Kidney capillary endothelial cell (primary cell): ENCODE measurements around the gene MAD2L1BP.
A peak's percentile ranks its signal among the peaks of the same experiment; 100 is the strongest.

Experiments used
- DNase-seq: peaks from one replicate; pipeline ENCODE4 v3.0.0-alpha.2; 2018; ENCODE audit warnings: low spot score

Gene MAD2L1BP

GRCh38 chr6:43667245-43668150, 31.9 kb downstream of the MAD2L1BP start:
- DNase-seq, result peak; percentile 61

GRCh38 chr6:43668151-43669028, 32.8 kb downstream of the MAD2L1BP start:
- DNase-seq, result no peak

GRCh38 chr6:43669050-43669921, 33.6 kb downstream of the MAD2L1BP start:
- no peak for DNase-seq

GRCh38 chr6:43669922-43670622, 34.4 kb downstream of the MAD2L1BP start:
- DNase-seq, result no peak

GRCh38 chr6:43670623-43670986, 35.0 kb downstream of the MAD2L1BP start:
- DNase-seq, result no peak

GRCh38 chr6:43671011-43671800, 35.6 kb downstream of the MAD2L1BP start:
- no peak for DNase-seq

- DNase-seq, result no peak
Measured at GRCh38 chr6:43671801-43672690, 36.4 kb downstream of the MAD2L1BP start.

GRCh38 chr6:43673444-43674084, 37.9 kb downstream of the MAD2L1BP start:
- no peak for DNase-seq

GRCh38 chr6:43674291-43674690, 38.7 kb downstream of the MAD2L1BP start:
- DNase-seq, result no peak

- no peak for DNase-seq
Measured at GRCh38 chr6:43674921-43675320, 39.3 kb downstream of the MAD2L1BP start.

- no peak for DNase-seq
Measured at GRCh38 chr6:43676962-43677606, 41.4 kb downstream of the MAD2L1BP start.

- no peak for DNase-seq
Measured at GRCh38 chr6:43677759-43678158, 42.1 kb downstream of the MAD2L1BP start.

- DNase-seq, result no peak
Measured at GRCh38 chr6:43678341-43678740, 42.7 kb downstream of the MAD2L1BP start.

- no peak for DNase-seq
Measured at GRCh38 chr6:43679057-43679456, 43.4 kb downstream of the MAD2L1BP start.

GRCh38 chr6:43680308-43681200, 44.9 kb downstream of the MAD2L1BP start:
- no peak for DNase-seq

GRCh38 chr6:43681303-43681702, 45.7 kb downstream of the MAD2L1BP start:
- no peak for DNase-seq

GRCh38 chr6:43682724-43683429, 47.2 kb downstream of the MAD2L1BP start:
- DNase-seq, result no peak
